NK-92 treated with Interleukin-12 subunit alpha and Interleukin-12 subunit beta, amount 100 ng/mL, for 24 hours (cell line): Measurements from ENCODE around the gene CAB39L.
"Not testable (repeated sequence)": the region's sequence is repeated elsewhere in the genome, so short reads cannot be mapped to it uniquely, and the experiment has no call there.

Source experiments
- DNase-seq: peaks from one replicate; lab custom pipeline; 2025; lab: John Stamatoyannopoulos, UW

The CAB39L gene

GRCh38 chr13:49346460-49346859 is 97.4 kb downstream of the CAB39L start:
- no peak for DNase-seq

GRCh38 chr13:49343731-49344130 is 100.1 kb downstream of the CAB39L start:
- DNase-seq = no peak

GRCh38 chr13:49343255-49343654 is 100.6 kb downstream of the CAB39L start:
- no peak for DNase-seq

- no peak for DNase-seq
Observed at GRCh38 chr13:49342454-49342853, 101.4 kb downstream of the CAB39L start.

GRCh38 chr13:49341941-49342340 is 101.9 kb downstream of the CAB39L start:
- DNase-seq = no peak

- DNase-seq = no peak
Observed at GRCh38 chr13:49341517-49341916, 102.3 kb downstream of the CAB39L start.

GRCh38 chr13:49340161-49340560 is 103.7 kb downstream of the CAB39L start:
- no peak for DNase-seq

- no peak for DNase-seq
Observed at GRCh38 chr13:49336655-49337054, 107.2 kb downstream of the CAB39L start.

GRCh38 chr13:49330546-49330864 is 113.4 kb downstream of the CAB39L start:
- DNase-seq = no peak

- DNase-seq = no peak
Observed at GRCh38 chr13:49329831-49330545, 113.9 kb downstream of the CAB39L start.

GRCh38 chr13:49327145-49327544 is 116.7 kb downstream of the CAB39L start:
- not testable (repeated sequence) for DNase-seq

- no peak for DNase-seq
Observed at GRCh38 chr13:49326222-49326917, 117.5 kb downstream of the CAB39L start.

GRCh38 chr13:49323344-49323743 is 120.5 kb downstream of the CAB39L start:
- DNase-seq = no peak

- no peak for DNase-seq
Observed at GRCh38 chr13:49322702-49323101, 121.2 kb downstream of the CAB39L start.

- DNase-seq = no peak
Observed at GRCh38 chr13:49320975-49321374, 122.9 kb downstream of the CAB39L start.

- no peak for DNase-seq
Observed at GRCh38 chr13:49319951-49320350, 123.9 kb downstream of the CAB39L start.

GRCh38 chr13:49319551-49319950 is 124.3 kb downstream of the CAB39L start:
- DNase-seq = no peak

GRCh38 chr13:49315756-49316482 is 127.9 kb downstream of the CAB39L start:
- no peak for DNase-seq

GRCh38 chr13:49315036-49315565 is 128.8 kb downstream of the CAB39L start:
- no peak for DNase-seq

- no peak for DNase-seq
Observed at GRCh38 chr13:49314344-49314882, 129.5 kb downstream of the CAB39L start.

GRCh38 chr13:49311816-49312215 is 132.0 kb downstream of the CAB39L start:
- no peak for DNase-seq

GRCh38 chr13:49310251-49310650 is 133.6 kb downstream of the CAB39L start:
- no peak for DNase-seq
